ENCODE data around the gene PRR35.

The PRR35 gene

DNA sequence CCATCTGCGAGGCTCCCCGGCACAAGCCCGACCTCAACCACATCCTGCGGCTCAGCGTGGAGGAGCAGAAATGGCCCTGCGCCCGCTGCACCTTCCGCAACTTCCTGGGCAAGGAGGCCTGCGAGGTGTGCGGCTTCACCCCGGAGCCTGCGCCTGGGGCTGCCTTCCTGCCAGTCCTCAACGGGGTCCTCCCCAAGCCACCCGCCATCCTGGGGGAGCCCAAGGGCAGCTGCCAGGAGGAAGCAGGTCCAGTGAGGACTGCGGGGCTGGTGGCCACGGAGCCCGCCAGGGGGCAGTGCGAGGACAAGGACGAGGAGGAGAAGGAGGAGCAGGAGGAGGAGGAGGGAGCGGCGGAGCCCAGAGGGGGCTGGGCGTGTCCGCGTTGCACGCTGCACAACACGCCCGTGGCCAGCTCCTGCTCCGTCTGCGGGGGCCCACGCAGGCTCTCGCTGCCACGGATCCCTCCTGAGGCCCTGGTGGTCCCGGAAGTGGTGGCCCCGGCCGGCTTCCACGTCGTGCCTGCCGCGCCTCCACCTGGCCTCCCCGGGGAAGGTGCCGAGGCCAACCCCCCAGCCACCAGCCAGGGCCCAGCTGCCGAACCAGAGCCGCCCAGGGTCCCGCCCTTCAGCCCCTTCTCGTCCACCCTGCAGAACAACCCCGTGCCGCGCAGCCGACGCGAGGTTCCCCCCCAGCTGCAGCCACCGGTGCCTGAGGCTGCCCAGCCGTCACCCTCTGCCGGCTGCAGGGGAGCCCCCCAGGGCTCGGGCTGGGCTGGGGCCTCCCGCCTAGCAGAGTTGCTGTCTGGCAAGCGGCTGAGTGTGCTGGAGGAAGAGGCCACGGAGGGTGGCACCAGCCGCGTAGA lies 13.1 kb upstream of the PRR35 start:
- H3K9ac ChIP-seq: peak overlapping the region; percentile 41; the same call in 1 of the 2 replicates
- H3K4me2 ChIP-seq: peak overlapping the region; percentile 79
- H3K4me1 ChIP-seq: peaks cover 59% of the 10 kb centered on the region
- peaks cover 81% of the 10 kb centered on the region for H4K20me1 ChIP-seq
- H3K36me3 ChIP-seq: peaks cover 62% of the 10 kb centered on the region
- H3K27me3 ChIP-seq: no peaks in the 10 kb centered on the region
- peak overlapping the region; percentile 53 for H3K4me3 ChIP-seq
- TF ChIP-seq Cebpa-rat (IDR thresholded peaks at IDR 0.05): no peak
- no peaks in the 10 kb centered on the region for H3K9me3 ChIP-seq
- H3K27ac ChIP-seq: peak overlapping the region; percentile 71

DNA sequence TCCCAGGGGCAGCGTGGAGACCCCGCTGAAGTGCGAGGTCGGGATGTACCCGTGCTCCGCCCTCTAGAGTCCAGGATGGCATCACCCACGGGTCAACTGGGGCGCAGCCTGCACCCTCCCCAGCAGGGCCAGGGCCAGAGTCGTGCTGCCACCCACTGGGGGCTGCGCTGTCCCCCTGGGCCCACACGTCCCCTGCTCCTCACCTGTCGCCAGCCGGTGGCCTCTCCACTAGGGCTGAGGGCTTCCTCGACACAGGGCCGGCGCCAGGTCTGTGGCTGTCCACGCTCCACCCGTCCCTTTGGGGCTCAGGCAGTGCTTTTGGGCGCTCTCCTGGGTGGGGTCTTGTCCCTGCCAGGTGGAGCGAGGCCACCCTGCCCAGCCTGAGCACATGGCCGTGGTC lies 11.6 kb upstream of the PRR35 start:
- H4K20me1 ChIP-seq: peaks cover 68% of the 10 kb centered on the region
- TF ChIP-seq Cebpa-rat (IDR thresholded peaks at IDR 0.05): no peak
- peak overlapping the region; percentile 71 for H3K27ac ChIP-seq
- peaks cover 46% of the 10 kb centered on the region for H3K4me1 ChIP-seq
- H3K27me3 ChIP-seq: no peaks in the 10 kb centered on the region
- H3K36me3 ChIP-seq: peaks cover 64% of the 10 kb centered on the region
- no peaks in the 10 kb centered on the region for H3K9me3 ChIP-seq
- peak overlapping the region; percentile 29; the same call in 1 of the 2 replicates for H3K9ac ChIP-seq
- H3K4me3 ChIP-seq: no peak overlapping the region
- H3K4me2 ChIP-seq: peak overlapping the region; percentile 79

DNA sequence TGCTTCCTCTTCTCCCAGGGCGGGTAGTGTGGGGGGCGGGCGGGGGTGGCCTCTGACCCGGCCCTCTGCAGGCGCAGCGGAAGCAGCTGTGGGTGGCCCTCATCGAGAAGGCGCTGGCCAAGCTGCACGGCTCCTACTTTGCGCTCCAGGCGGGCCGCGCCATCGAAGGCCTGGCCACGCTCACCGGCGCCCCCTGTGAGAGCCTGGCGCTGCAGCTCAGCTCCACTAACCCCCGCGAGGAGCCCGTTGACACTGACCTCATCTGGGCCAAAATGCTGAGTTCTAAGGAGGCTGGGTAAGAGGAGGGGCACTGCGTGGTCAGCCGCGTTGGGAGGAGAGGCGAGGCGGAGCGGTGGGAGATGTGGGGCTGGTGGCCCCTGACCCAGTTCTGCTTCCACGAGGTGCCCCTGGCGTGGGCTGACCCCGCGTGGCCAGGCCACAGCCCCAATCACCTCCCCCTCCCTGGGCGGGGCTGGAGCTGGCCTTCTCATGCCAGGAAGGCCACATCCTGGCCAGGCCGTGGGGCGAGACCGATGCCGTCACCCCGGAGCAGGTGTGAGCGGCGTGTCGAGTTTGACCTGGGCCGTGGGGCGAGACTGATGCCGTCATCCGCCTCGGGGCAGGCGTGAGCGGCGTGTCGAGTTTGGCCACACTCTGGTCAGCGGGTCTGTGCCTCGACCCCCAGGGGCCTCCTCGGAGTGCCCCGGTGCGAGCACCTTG lies 10.5 kb upstream of the PRR35 start:
- Histone ChIP-seq H4K20me1 (peaks cover 69% of the 10 kb centered on the region), H3K4me2 (no peak overlapping the region), H3K4me3 (no peak overlapping the region), H3K27ac (no peak overlapping the region), H3K9me3 (no peaks in the 10 kb centered on the region), H3K4me1 (peaks cover 38% of the 10 kb centered on the region), H3K36me3 (peaks cover 70% of the 10 kb centered on the region), H3K27me3 (no peaks in the 10 kb centered on the region), H3K9ac (no peak overlapping the region)
- no peak for TF ChIP-seq Cebpa-rat (IDR thresholded peaks at IDR 0.05)

DNA sequence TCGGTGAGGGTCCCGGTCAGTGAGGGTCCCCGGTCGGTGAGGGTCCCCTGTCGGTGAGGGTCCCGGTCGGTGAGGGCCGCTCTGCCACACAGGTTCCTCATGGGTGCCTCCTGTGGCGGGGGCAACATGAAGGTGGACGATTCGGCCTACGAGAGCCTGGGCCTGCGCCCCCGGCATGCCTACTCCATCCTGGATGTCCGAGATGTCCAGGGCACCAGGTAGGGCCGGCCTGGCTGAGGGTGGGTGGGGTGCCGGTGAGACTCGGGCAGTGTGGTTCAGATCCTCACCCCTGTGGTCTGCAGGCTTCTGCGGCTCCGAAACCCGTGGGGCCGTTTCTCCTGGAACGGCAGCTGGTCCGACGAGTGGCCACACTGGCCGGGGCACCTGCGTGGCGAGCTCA lies 9.0 kb upstream of the PRR35 start:
- no peaks in the 10 kb centered on the region for H3K27me3 ChIP-seq
- TF ChIP-seq Cebpa-rat (IDR thresholded peaks at IDR 0.05): no peak
- no peaks in the 10 kb centered on the region for H3K9me3 ChIP-seq
- no peak overlapping the region for H3K9ac ChIP-seq
- H3K4me3 ChIP-seq: no peak overlapping the region
- H4K20me1 ChIP-seq: peaks cover 59% of the 10 kb centered on the region
- no peak overlapping the region for H3K4me2 ChIP-seq
- no peak overlapping the region for H3K27ac ChIP-seq
- peaks cover 75% of the 10 kb centered on the region for H3K36me3 ChIP-seq
- peaks cover 45% of the 10 kb centered on the region for H3K4me1 ChIP-seq

DNA sequence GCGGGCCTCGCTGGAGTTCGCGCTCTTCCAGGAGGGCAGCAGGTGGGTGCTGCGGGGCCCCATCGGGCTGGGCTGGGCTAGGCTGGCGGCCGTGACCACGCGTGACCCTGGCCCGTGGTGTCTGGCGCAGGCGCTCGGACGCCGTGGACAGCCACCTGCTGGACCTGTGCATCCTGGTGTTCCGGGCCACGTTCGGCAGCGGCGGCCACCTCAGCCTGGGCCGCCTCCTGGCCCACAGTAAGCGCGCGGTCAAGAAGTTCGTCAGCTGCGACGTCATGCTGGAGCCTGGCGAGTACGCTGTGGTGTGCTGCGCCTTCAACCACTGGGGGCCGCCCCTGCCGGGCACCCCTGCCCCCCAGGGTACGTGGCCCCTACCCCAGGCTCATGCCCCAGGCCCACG lies 8.0 kb upstream of the PRR35 start:
- Histone ChIP-seq H3K36me3 (peaks cover 69% of the 10 kb centered on the region), H3K4me3 (no peak overlapping the region), H3K4me2 (no peak overlapping the region), H3K27ac (no peak overlapping the region), H4K20me1 (peaks cover 52% of the 10 kb centered on the region), H3K27me3 (no peaks in the 10 kb centered on the region), H3K9me3 (no peaks in the 10 kb centered on the region), H3K4me1 (peaks cover 45% of the 10 kb centered on the region), H3K9ac (no peak overlapping the region)
- TF ChIP-seq Cebpa-rat (IDR thresholded peaks at IDR 0.05): no peak

DNA sequence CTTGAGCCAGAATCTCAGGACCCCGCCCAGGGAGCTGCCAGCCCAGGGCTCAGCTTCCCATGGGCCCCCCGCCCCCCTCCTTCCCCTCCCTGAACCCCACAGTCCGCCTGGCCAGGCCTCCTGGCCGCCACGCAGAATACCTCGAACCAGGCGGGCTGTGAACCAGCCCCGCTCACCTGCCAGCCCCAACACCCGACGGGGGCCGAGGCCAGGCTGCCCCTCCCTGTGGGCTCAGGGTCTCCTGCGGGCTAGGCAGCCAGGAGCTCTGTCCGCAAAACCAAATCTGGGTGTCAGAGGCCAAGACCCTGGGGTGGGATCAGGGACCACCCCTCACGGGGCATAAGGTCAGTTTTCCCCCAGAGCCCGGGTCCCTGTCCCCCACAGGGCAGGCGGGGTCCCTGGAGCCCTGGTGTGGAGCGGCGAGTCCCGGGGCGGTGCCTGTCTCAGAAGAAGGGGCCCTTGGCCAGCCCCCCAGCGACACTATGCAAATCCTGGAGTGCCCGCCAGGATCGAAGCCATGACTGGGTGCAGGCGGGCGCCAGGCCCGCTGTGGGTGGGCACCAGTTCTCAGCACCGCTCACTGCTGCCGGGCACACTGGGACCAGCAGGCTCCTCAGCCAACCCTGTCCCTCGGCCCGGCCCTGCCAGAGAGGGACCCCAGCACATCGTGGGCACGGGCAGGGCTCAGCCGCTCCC lies 6.4 kb upstream of the PRR35 start:
- H3K27ac ChIP-seq: no peak overlapping the region
- H4K20me1 ChIP-seq: peaks cover 52% of the 10 kb centered on the region
- H3K36me3 ChIP-seq: peaks cover 54% of the 10 kb centered on the region
- no peak for TF ChIP-seq Cebpa-rat (IDR thresholded peaks at IDR 0.05)
- H3K9me3 ChIP-seq: no peaks in the 10 kb centered on the region
- peaks cover 45% of the 10 kb centered on the region for H3K4me1 ChIP-seq
- peaks cover 8% of the 10 kb centered on the region for H3K27me3 ChIP-seq
- H3K4me3 ChIP-seq: no peak overlapping the region
- H3K4me2 ChIP-seq: no peak overlapping the region
- no peak overlapping the region for H3K9ac ChIP-seq

DNA sequence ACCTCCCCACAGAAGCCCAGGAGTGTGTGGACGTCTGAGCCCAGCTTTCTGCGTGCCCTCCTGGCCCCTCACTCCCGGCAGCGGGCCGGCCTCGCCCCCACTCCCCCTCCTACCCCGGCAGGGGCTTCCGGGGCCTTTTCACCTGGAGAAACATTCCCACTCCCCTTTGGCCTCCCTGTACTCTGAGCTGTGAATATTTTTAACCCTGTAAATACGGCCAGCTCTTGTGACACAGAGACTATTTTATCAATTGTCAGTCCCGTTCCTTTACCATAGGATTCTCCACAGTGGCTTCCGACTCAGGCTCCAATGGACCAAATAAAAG lies 5.9 kb upstream of the PRR35 start:
- H3K4me1 ChIP-seq: peaks cover 47% of the 10 kb centered on the region
- peaks cover 13% of the 10 kb centered on the region for H3K27me3 ChIP-seq
- H3K9me3 ChIP-seq: no peaks in the 10 kb centered on the region
- peaks cover 52% of the 10 kb centered on the region for H3K36me3 ChIP-seq
- peaks cover 57% of the 10 kb centered on the region for H4K20me1 ChIP-seq
- no peak for TF ChIP-seq Cebpa-rat (IDR thresholded peaks at IDR 0.05)
- H3K27ac ChIP-seq: no peak overlapping the region
- no peak overlapping the region for H3K4me2 ChIP-seq
- no peak overlapping the region for H3K4me3 ChIP-seq
- H3K9ac ChIP-seq: no peak overlapping the region

DNA sequence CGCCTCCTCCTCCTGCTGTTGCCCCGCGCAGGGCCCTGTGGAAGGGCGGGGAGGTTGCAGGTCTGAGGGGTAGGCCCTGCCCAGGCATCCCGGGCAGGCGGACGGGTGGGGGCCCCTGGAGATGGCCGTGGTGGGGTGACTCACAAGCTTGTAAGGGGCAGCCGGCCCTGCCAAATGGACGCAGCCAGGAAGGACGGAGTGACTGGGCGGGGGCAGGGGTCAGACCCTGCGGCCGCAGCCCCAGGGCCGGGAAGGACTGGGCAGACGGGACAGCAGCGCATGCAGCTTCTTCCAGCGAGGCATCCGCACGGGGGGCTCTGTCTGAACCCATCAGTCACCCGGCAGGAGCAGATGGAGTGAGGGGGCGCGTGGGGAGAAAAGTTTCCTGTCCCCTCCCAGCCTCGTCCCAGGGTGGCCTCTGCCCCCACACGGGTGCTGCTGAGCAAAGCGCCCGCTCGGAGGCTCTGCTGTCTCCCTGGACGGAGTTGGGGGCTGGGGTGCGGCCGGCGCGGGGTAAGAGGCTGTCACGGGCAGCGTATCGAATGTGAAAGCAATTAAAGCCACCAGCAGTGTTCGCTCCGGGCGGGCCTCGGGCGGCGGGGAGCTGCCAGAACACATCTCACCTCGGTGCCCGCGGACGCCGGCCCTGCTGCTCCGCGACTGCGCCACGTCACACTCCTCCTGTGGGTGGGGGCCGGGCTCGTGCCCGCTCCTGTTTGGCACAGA lies 5.4 kb upstream of the PRR35 start:
- Histone ChIP-seq H3K9ac (no peak overlapping the region), H3K4me2 (peak overlapping the region; percentile 42; the same call in 1 of the 2 replicates), H3K36me3 (peaks cover 48% of the 10 kb centered on the region), H3K9me3 (no peaks in the 10 kb centered on the region), H3K4me1 (peaks cover 53% of the 10 kb centered on the region), H3K27me3 (peaks cover 18% of the 10 kb centered on the region), H3K27ac (no peak overlapping the region), H4K20me1 (peaks cover 62% of the 10 kb centered on the region), H3K4me3 (no peak overlapping the region)
- no peak for TF ChIP-seq Cebpa-rat (IDR thresholded peaks at IDR 0.05)
